A673 (cell line): ENCODE data around the gene CPEB1. TPM values are rescaled to one million over a fixed set of nuclear protein-coding genes. Genes with fewer than 3 reads are reported as not detected.
A peak's percentile ranks its signal among the peaks of the same experiment; 100 is the strongest.
"Not testable (repeated sequence)": the region's sequence is repeated elsewhere in the genome, so short reads cannot be mapped to it uniquely, and the experiment has no call there.

Experiments
- BruUV-seq: library from RNA; stranded (reverse); fragments of 400-500 nt; replicated peaks from 2 replicates; lab custom pipeline; 2021; lab: Mats Ljungman, UMichigan
- CTCF ChIA-PET: fragments of 300-600 bp; sonication (Branson Sonifier 250); formaldehyde crosslinking; loops from one replicate; lab custom pipeline; 2022; ENCODE audit warnings: antibody characterized with exemption; lab: Charles Lee
- POLR2A ChIA-PET: fragments of 300-600 bp; sonication (Branson Sonifier 250); formaldehyde crosslinking; loops from one replicate; lab custom pipeline; 2022; ENCODE audit warnings: antibody characterized with exemption; ENCODE audit not compliant: low non-redundant PET; lab: Charles Lee
- DNase-seq: peaks from one replicate; pipeline ENCODE4 v3.0.0-alpha.2; 2015; ENCODE audit warnings: low spot score
- H3K27ac ChIP-seq: fragments of 200-600 bp; sonication (generic); 2 replicates; pipeline ENCODE4 v1.5.1; 2016; ENCODE audit warnings: mixed run types, low read depth, mild to moderate bottlenecking, mixed read lengths, antibody characterized with exemption, low read length; ENCODE audit not compliant: poor library complexity, severe bottlenecking
- H3K27me3 ChIP-seq: fragments of 200-600 bp; sonication (generic); replicated peaks from 2 replicates; pipeline ENCODE4 v1.6.1; 2017; ENCODE audit warnings: mixed run types, low read depth, mild to moderate bottlenecking, mixed read lengths, antibody characterized with exemption, low read length; ENCODE audit not compliant: insufficient read depth, poor library complexity
- H3K36me3 ChIP-seq: fragments of 200-600 bp; sonication (generic); 2 replicates; pipeline ENCODE4 v1.6.1; 2016; ENCODE audit warnings: mixed run types, mild to moderate bottlenecking, mixed read lengths, antibody characterized with exemption, low read length; ENCODE audit not compliant: insufficient read depth, poor library complexity, severe bottlenecking
- H3K4me1 ChIP-seq: fragments of 200-600 bp; sonication (generic); 2 replicates; pipeline ENCODE4 v1.6.1; 2017; ENCODE audit warnings: mixed run types, mild to moderate bottlenecking, mixed read lengths, antibody characterized with exemption, low read length; ENCODE audit not compliant: insufficient read depth, poor library complexity, severe bottlenecking
- H3K4me3 ChIP-seq: fragments of 200-600 bp; sonication (generic); 2 replicates; pipeline ENCODE4 v1.5.1; 2016; ENCODE audit warnings: low read depth, mixed run types, mild to moderate bottlenecking, mixed read lengths, low read length; ENCODE audit not compliant: poor library complexity, severe bottlenecking
- H3K9me3 ChIP-seq: fragments of 200-600 bp; sonication (generic); 2 replicates; pipeline ENCODE4 v1.6.1; 2016; ENCODE audit warnings: mixed run types, low read depth, mild to moderate bottlenecking, mixed read lengths, antibody characterized with exemption, low read length; ENCODE audit not compliant: poor library complexity, severe bottlenecking
- EZH2 ChIP-seq: fragments of 200-600 bp; sonication (generic); IDR thresholded peaks from 2 replicates; pipeline ENCODE4 v1.6.1; 2017; ENCODE audit warnings: borderline replicate concordance, low read depth, mild to moderate bottlenecking, mixed read lengths, antibody characterized with exemption, low read length; ENCODE audit not compliant: poor library complexity, severe bottlenecking
- intact Hi-C: fragments of 100-400 bp; cut with micrococcal nuclease; formaldehyde crosslinking; loops from one replicate; pipeline ENCODE4 v1.10.0; 2022; ENCODE audit not compliant: unreplicated experiment
- total RNA-seq: library from RNA; stranded (reverse); gene quantifications from 2 replicates; pipeline ENCODE4 v1.2.3, GENCODE V29; 2021
- TF ChIP-seq, protein P1 (sequence below): fragments of 300-800, 200-600 bp; sonication (generic); conservative IDR thresholded peaks from 2 replicates; pipeline ENCODE4 v1.5.1; 2017; ENCODE audit warnings: low read depth, mild to moderate bottlenecking, antibody characterized with exemption, low read length, moderate library complexity, mixed read lengths

The CPEB1 gene
- total RNA-seq, 1 experiment from 2014 or later, result not detected

DNA sequence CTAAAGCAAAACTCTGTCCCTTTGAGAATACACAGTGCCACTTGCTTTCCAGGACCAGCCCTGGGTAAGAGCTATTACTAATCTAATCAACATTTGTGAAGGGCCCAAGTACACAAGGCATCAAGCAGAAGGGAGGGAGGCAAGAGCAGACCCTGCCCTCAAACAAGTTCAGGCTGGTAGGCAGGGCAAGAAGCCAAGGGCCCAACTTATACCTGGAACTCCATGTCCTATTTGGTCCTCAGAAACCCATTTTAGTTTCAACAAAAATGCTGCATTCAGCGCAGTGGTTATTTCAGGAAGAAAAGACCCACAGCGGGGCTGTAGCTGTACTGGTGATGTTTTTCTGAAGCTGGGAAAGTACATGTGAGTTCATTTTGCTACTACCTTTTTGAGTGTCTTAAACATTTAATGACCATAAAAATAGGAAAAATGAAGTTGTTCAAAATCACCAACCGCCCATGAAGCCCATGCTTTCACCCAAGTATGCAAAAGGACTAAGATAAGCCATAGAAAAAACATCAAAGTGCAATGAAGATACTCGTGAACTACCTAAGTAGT, 109.7 kb downstream of the CPEB1 start:
- peaks cover 12% of the 10 kb centered on the region for H3K4me1 ChIP-seq
- H3K9me3 ChIP-seq, result no peaks in the 10 kb centered on the region
- H3K4me3 ChIP-seq, result no peak overlapping the region
- BruUV-seq, result no TSS peak
- H3K36me3 ChIP-seq, result peaks cover 60% of the 10 kb centered on the region
- ChIA-PET POLR2A (no interaction called here), CTCF (no interaction called here)
- DNase-seq, result no peak
- no peaks in the 10 kb centered on the region for H3K27me3 ChIP-seq
- intact Hi-C loops, result no loop called here
- TF ChIP-seq, protein P1, sequence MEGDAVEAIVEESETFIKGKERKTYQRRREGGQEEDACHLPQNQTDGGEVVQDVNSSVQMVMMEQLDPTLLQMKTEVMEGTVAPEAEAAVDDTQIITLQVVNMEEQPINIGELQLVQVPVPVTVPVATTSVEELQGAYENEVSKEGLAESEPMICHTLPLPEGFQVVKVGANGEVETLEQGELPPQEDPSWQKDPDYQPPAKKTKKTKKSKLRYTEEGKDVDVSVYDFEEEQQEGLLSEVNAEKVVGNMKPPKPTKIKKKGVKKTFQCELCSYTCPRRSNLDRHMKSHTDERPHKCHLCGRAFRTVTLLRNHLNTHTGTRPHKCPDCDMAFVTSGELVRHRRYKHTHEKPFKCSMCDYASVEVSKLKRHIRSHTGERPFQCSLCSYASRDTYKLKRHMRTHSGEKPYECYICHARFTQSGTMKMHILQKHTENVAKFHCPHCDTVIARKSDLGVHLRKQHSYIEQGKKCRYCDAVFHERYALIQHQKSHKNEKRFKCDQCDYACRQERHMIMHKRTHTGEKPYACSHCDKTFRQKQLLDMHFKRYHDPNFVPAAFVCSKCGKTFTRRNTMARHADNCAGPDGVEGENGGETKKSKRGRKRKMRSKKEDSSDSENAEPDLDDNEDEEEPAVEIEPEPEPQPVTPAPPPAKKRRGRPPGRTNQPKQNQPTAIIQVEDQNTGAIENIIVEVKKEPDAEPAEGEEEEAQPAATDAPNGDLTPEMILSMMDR, result no peak
- TF ChIP-seq EZH2, result no peak
- no peak overlapping the region for H3K27ac ChIP-seq

DNA sequence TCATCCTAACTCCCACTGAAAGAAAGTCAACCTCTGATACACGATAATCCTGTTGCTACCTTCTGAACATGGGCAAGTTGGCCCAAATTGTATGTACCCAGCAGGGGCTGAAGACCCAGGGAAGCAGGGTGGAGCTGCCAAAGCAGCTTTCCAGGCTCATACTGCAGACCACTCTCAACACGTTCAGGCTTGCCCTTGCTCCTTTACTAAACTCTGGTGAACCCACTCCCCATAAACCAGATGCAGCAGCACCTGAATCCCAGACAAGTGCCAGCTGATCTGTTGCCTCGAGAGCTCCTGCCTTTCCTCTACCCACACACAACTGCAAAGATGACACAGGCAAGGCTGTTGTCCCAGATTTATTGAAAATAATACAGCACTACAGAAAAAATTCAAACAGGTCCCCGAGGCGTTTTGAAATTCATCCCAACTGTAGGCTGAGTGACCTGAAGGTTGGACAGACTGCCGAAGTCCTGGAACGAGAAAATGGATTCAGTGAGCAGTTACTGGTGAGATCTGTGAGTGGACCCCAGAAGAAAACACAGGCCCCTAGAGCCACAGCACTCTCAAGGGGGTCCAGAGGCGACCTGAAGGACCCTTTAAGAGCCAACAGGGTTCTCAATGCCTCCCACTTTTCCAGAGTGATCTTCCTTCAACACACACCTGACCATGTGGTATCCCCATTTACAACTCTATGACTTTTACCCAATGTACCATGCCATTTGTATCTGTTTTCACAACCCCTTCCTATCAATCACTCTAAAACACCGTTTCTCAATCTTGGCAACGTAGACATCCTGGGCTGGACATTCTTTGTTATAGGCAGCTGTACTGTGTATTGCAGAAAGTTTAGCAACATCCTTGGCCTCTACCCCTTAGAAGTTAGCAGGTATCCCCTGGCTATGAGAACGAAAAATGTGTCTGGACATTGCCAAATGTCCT, 110.5 kb downstream of the CPEB1 start:
- Histone ChIP-seq H3K9me3 (no peaks in the 10 kb centered on the region), H3K27me3 (no peaks in the 10 kb centered on the region), H3K27ac (peak overlapping the region; percentile 7), H3K4me1 (peaks cover 12% of the 10 kb centered on the region), H3K4me3 (no peak overlapping the region), H3K36me3 (peaks cover 60% of the 10 kb centered on the region)
- DNase-seq, result no peak
- TF ChIP-seq, protein P1, result no peak
- TF ChIP-seq EZH2, result no peak
- POLR2A ChIA-PET, result interaction anchor here (0.8 kb wide), 1 partner anchor 924 kb away, joined by 4 read pairs; no protein-coding TSS in a partner anchor
- intact Hi-C loops, result no loop called here
- CTCF ChIA-PET, result no interaction called here
- no TSS peak for BruUV-seq

DNA sequence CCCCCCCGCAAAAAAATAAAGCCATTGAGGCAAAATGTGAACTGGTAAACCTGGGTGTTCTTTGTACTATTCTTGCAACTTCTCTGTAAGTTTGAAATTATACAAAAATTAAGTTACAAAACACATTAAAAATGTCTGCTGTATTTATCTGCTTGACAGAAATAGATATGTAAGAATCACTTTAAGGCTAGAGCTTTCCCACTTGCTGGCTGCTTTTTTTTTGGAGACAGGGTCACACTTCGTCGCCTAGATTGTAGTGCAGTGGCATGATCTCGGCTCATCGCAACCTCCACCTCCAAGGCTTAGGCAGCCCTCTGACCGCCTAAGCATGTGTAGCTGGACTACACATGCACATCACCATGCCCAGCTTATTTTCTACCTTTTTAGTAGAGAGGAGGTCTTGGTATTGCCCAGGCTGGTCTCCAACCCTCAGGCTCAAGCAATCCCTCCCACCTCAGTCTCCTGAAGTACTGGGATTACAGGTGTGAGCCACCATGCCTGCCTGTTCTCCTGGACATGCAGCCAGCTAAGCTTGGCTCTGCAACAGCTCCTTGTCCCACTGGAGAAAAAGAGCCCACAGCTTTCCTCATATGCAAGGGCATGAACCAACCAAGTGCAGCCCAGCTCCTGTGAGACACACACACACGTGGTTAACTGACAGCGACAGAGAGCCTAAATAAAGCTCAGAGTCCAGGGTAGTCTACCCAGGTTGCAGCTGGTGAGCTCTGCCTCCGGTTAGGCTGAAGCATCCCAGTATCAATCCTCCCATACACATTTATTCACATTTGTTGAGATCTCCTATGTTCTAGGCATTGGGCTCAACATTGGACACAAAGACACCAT, 111.4 kb downstream of the CPEB1 start:
- Histone ChIP-seq H3K27ac (peak overlapping the region; percentile 7), H3K9me3 (no peaks in the 10 kb centered on the region), H3K4me1 (peaks cover 9% of the 10 kb centered on the region), H3K36me3 (peaks cover 60% of the 10 kb centered on the region), H3K27me3 (no peaks in the 10 kb centered on the region), H3K4me3 (no peak overlapping the region)
- intact Hi-C loops, result no loop called here
- DNase-seq, result no peak
- no peak for TF ChIP-seq EZH2
- TF ChIP-seq, protein P1, result no peak
- CTCF ChIA-PET, result no interaction called here
- POLR2A ChIA-PET, result interaction anchor here (0.8 kb wide), 1 partner anchor 924 kb away, joined by 4 read pairs; no protein-coding TSS in a partner anchor
- BruUV-seq, result no TSS peak

DNA sequence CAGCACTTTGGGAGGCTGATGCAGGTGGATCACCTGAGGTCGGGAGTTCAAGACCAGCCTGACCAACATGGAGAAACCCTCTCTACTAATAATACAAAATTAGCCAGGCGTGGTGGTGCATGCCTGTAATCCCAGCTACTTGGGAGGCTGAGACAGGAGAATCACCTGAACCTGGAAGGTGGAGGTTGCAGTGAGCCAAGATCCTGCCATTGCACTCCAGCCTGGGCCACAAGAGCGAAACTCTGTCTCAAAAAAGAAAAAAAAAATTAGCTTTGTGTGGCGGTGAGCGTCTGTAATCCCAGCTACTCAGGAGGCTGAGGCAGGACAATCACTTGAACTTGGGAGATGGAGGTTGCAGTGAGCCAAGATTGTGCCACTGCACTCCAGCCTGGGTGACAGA, 112.0 kb downstream of the CPEB1 start:
- H3K27me3 ChIP-seq, DNase-seq, H3K27ac ChIP-seq, intact Hi-C loops, H3K4me1 ChIP-seq, CTCF ChIA-PET, H3K9me3 ChIP-seq, BruUV-seq, POLR2A ChIA-PET, H3K4me3 ChIP-seq: not testable (repeated sequence)
- peaks cover 60% of the 10 kb centered on the region for H3K36me3 ChIP-seq

DNA sequence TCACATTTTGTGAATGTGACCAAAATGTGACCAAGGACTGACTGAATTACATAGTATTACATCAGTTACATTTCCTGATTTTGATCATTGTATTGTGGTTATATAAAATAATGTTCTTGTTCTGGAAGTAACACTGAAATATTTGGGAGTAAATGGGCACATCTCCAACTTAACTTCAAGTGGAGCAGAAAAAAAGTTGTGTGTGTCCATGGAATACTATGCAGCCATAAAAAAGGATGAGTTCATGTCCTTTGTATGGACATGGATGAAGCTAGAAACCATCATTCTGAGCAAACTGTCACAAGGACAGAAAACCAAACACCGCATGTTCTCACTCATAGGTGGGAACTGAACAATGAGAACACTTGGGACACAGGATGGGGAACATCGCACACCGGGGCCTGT, 112.7 kb downstream of the CPEB1 start:
- H3K4me1 ChIP-seq, intact Hi-C loops, CTCF ChIA-PET, BruUV-seq, H3K27ac ChIP-seq, POLR2A ChIA-PET, DNase-seq, H3K9me3 ChIP-seq, H3K4me3 ChIP-seq, H3K27me3 ChIP-seq: not testable (repeated sequence)
- peaks cover 59% of the 10 kb centered on the region for H3K36me3 ChIP-seq
